Endodermal cell (in vitro differentiated cells): ENCODE measurements around the gene NXPH4. TPM values are rescaled to one million over a fixed set of nuclear protein-coding genes. Genes with fewer than 3 reads are reported as not detected.

Source experiments
- DNase-seq: peaks from one replicate; pipeline ENCODE4 v3.0.0-alpha.2; 2017
- H3K27ac ChIP-seq: 2 replicates; pipeline ENCODE4 v1.5.1; 2013; ENCODE audit warnings: mild to moderate bottlenecking, low read depth, low read length, moderate library complexity
- H3K27me3 ChIP-seq: 2 replicates; pipeline ENCODE4 v1.6.1; 2013; ENCODE audit warnings: mild to moderate bottlenecking, low read length, moderate library complexity; ENCODE audit not compliant: insufficient read depth, control insufficient read depth, poor library complexity, severe bottlenecking
- H3K36me3 ChIP-seq: 2 replicates; pipeline ENCODE4 v1.7.0; 2013; ENCODE audit warnings: mild to moderate bottlenecking, low read length, moderate library complexity; ENCODE audit not compliant: control insufficient read depth, insufficient read depth
- H3K4me1 ChIP-seq: one replicate; pipeline ENCODE4 v1.7.0; 2013; ENCODE audit warnings: low read length; ENCODE audit not compliant: control insufficient read depth, insufficient read depth
- H3K4me3 ChIP-seq: 2 replicates; pipeline ENCODE4 v1.5.1; 2013; ENCODE audit warnings: mild to moderate bottlenecking, low read length, moderate library complexity
- H3K9ac ChIP-seq: 2 replicates; pipeline ENCODE4 v1.6.1; 2013; ENCODE audit warnings: mild to moderate bottlenecking, low read length, moderate library complexity; ENCODE audit not compliant: poor library complexity, severe bottlenecking; ENCODE audit errors: extremely low read depth
- H3K9me3 ChIP-seq: 2 replicates; pipeline ENCODE4 v1.6.1; 2013; ENCODE audit warnings: mild to moderate bottlenecking, low read length, moderate library complexity; ENCODE audit not compliant: control insufficient read depth
- H3K27ac Mint-ChIP-seq: 2 replicates; pipeline ENCODE4 v1.8.0; 2020; ENCODE audit warnings: mixed read lengths
- H3K27me3 Mint-ChIP-seq: 2 replicates; pipeline ENCODE4 v1.8.0; 2021; ENCODE audit warnings: mild to moderate bottlenecking, mixed read lengths; ENCODE audit not compliant: insufficient read depth
- H3K36me3 Mint-ChIP-seq: 2 replicates; pipeline ENCODE4 v1.8.0; 2020; ENCODE audit warnings: low read depth, mixed read lengths
- H3K4me1 Mint-ChIP-seq: 2 replicates; pipeline ENCODE4 v1.8.0; 2020; ENCODE audit warnings: mixed read lengths
- H3K4me3 Mint-ChIP-seq: 2 replicates; pipeline ENCODE4 v1.8.0; 2020; ENCODE audit warnings: mild to moderate bottlenecking, moderate library complexity, mixed read lengths
- H3K9me3 Mint-ChIP-seq: 2 replicates; pipeline ENCODE4 v1.8.0; 2020; ENCODE audit warnings: mild to moderate bottlenecking, mixed read lengths
- CTCF ChIP-seq: fragments of 200-600 bp; sonication (generic); conservative IDR thresholded peaks from 2 replicates; pipeline ENCODE4 v1.5.0; 2021; ENCODE audit warnings: antibody characterized with exemption, mild to moderate bottlenecking
- WGBS, 2 experiments: methylation state at CpG; one replicate each; pipeline versions ENCODE4 v1.1.5 to v1.1.7; 2013; ENCODE audit warnings: missing lambda C conversion rate in 2 of 2, mixed read lengths in 1 of 2; ENCODE audit not compliant: insufficient coverage in 1 of 2, insufficient read length in 1 of 2; 5-methylcytosine and 5-hydroxymethylcytosine counted together
- total RNA-seq, 2 donors: library from RNA; stranded (reverse); fragmentation: NEBNext Ultra II Directional in 1 of 2; extraction: Animal tissue kit (Norgen Biotek cat#: 25700) in 1 of 2; gene quantifications; 2 replicates in 1 of 2; 3 replicates in 1 of 2; pipeline ENCODE4 v1.2.1, GENCODE V29; 2021

Gene NXPH4
- total RNA-seq, 2 donors from 2014 or later = 0.31 to 1.1 TPM

- Histone ChIP-seq H3K4me1 (peaks cover 10% of the 10 kb centered on the region), H3K27ac (no peak overlapping the region), H3K9ac (no peak overlapping the region), H3K9me3 (no peaks in the 10 kb centered on the region), H3K4me3 (peak overlapping the region; percentile 89), H3K36me3 (peaks cover 41% of the 10 kb centered on the region), H3K27me3 (peaks cover 39% of the 10 kb centered on the region)
- no peak for DNase-seq
- 94 to 96% methylated on average over 9 to 13 of the region's 13 CpGs for WGBS, 2 experiments
- H3K27me3 Mint-ChIP-seq = peaks cover 36% of the 10 kb centered on the region
- peaks cover 21% of the 10 kb centered on the region for H3K4me1 Mint-ChIP-seq
- peaks cover 40% of the 10 kb centered on the region for H3K36me3 Mint-ChIP-seq
- no peak for TF ChIP-seq CTCF
- no peak overlapping the region for H3K27ac Mint-ChIP-seq
- peak overlapping the region; percentile 98 for H3K4me3 Mint-ChIP-seq
- H3K9me3 Mint-ChIP-seq = no peaks in the 10 kb centered on the region
These were observed 14.9 kb downstream of the NXPH4 start for GRCh38 chr12:57231276-57232021.

- Mint-ChIP-seq H3K4me3 (no peak overlapping the region), H3K27me3 (peaks cover 38% of the 10 kb centered on the region), H3K4me1 (peaks cover 17% of the 10 kb centered on the region), H3K9me3 (no peaks in the 10 kb centered on the region), H3K36me3 (peaks cover 40% of the 10 kb centered on the region), H3K27ac (no peak overlapping the region)
- H3K27me3 ChIP-seq = peaks cover 39% of the 10 kb centered on the region
- H3K27ac ChIP-seq = no peak overlapping the region
- H3K4me3 ChIP-seq = no peak overlapping the region
- no peak overlapping the region for H3K9ac ChIP-seq
- no peak for DNase-seq
- no peak for TF ChIP-seq CTCF
- no peaks in the 10 kb centered on the region for H3K9me3 ChIP-seq
- 97 to 100% methylated on average over 2 to 19 of the region's 19 CpGs for WGBS, 2 experiments
- H3K4me1 ChIP-seq = peaks cover 10% of the 10 kb centered on the region
- peaks cover 41% of the 10 kb centered on the region for H3K36me3 ChIP-seq
These were observed 15.7 kb downstream of the NXPH4 start for GRCh38 chr12:57232156-57232756.

DNA sequence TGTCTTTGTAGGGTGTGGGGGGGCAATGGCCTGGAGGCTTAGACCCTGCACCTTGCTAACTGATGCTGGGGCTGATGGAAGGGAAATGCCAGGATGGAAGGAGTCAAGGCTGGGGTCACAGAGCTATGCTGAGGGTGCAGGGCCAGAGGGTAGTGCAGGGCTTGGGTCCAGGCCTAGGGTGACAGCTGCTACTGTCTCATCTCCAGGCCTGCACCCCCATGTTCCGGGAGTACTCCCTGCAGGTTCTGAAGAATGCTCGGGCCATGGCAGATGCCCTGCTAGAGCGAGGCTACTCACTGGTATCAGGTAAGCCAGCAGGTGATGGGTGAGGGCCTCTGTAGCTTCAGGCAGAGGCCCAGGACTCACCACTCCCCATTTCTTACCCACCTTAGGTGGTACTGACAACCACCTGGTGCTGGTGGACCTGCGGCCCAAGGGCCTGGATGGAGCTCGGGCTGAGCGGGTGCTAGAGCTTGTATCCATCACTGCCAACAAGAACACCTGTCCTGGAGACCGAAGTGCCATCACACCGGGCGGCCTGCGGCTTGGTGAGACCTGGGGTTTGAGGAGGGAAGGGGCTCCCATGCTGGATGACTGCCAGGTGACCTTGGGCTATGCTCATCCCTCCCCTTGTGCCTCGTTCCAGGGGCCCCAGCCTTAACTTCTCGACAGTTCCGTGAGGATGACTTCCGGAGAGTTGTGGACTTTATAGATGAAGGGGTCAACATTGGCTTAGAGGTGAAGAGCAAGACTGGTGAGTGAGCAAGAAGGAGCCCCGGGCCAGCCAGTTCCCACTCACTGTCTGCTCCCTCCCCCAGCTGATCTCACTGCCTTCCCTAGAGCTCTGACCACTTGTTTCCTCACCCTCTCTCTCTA, 17.0 kb downstream of the NXPH4 start:
- Histone ChIP-seq H3K4me1 (peaks cover 16% of the 10 kb centered on the region), H3K9ac (no peak overlapping the region), H3K4me3 (no peak overlapping the region), H3K27me3 (peaks cover 44% of the 10 kb centered on the region), H3K27ac (no peak overlapping the region), H3K9me3 (no peaks in the 10 kb centered on the region), H3K36me3 (peaks cover 41% of the 10 kb centered on the region)
- Mint-ChIP-seq H3K9me3 (no peaks in the 10 kb centered on the region), H3K27me3 (peaks cover 45% of the 10 kb centered on the region), H3K4me3 (no peak overlapping the region), H3K36me3 (peaks cover 40% of the 10 kb centered on the region), H3K4me1 (peaks cover 20% of the 10 kb centered on the region), H3K27ac (no peak overlapping the region)
- 93 to 100% methylated on average over 6 to 15 of the region's 15 CpGs for WGBS, 2 experiments
- DNase-seq = peak; percentile 62
- no peak for TF ChIP-seq CTCF
